Activated T-cell treated with anti-CD3 and anti-CD28 coated beads, Interleukin-2, amount 50 U/mL, for 48 hours (primary cell): Measurements from ENCODE around the gene EVL.

Experiments
- DNase-seq, 2 experiments: peaks; one replicate each; pipeline ENCODE4 v3.0.0-alpha.2; 2020

Gene EVL

GRCh38 chr14:100088226-100088625 is 23.0 kb downstream of the EVL start:
- peak; percentile 15 to 18 for DNase-seq

- peak in 1 of 2 experiments; percentile 33 for DNase-seq
These were observed 26.2 kb downstream of the EVL start for GRCh38 chr14:100091386-100091785.

- DNase-seq = no peak
These were observed 27.6 kb downstream of the EVL start for GRCh38 chr14:100092832-100093231.

- no peak for DNase-seq
These were observed 28.1 kb downstream of the EVL start for GRCh38 chr14:100093319-100093718.

GRCh38 chr14:100096656-100097055 is 31.4 kb downstream of the EVL start:
- DNase-seq = no peak

- DNase-seq = no peak
These were observed 32.9 kb downstream of the EVL start for GRCh38 chr14:100098171-100098570.

- no peak for DNase-seq
These were observed 34.9 kb downstream of the EVL start for GRCh38 chr14:100100032-100100703.

GRCh38 chr14:100102156-100102785 is 37.0 kb downstream of the EVL start:
- DNase-seq = no peak

- DNase-seq = peak; percentile 56 to 60
These were observed 38.2 kb downstream of the EVL start for GRCh38 chr14:100103250-100104005.

GRCh38 chr14:100104006-100104352 is 38.8 kb downstream of the EVL start:
- no peak for DNase-seq

- DNase-seq = no peak
These were observed 39.5 kb downstream of the EVL start for GRCh38 chr14:100104523-100105300.

- peak; percentile 58 for DNase-seq
These were observed 40.3 kb downstream of the EVL start for GRCh38 chr14:100105357-100106169.

GRCh38 chr14:100106250-100107112 is 41.3 kb downstream of the EVL start:
- peak; percentile 62 to 65 for DNase-seq

GRCh38 chr14:100107236-100107635 is 42.0 kb downstream of the EVL start:
- DNase-seq = peak in 1 of 2 experiments; percentile 51

GRCh38 chr14:100108042-100108825 is 43.0 kb downstream of the EVL start:
- peak; percentile 94 to 95 for DNase-seq

GRCh38 chr14:100108840-100109593 is 43.8 kb downstream of the EVL start:
- no peak for DNase-seq

GRCh38 chr14:100109594-100109955 is 44.4 kb downstream of the EVL start:
- no peak for DNase-seq

- DNase-seq = no peak
These were observed 45.6 kb downstream of the EVL start for GRCh38 chr14:100110816-100111215.

- DNase-seq = no peak
These were observed 46.9 kb downstream of the EVL start for GRCh38 chr14:100111931-100112704.
